HL-60/S4 (cell line): ENCODE measurements around the gene ALKBH5.
"Not testable (repeated sequence)": the region's sequence is repeated elsewhere in the genome, so short reads cannot be mapped to it uniquely, and the experiment has no call there.

Experiments used
- in situ Hi-C: fragments of 300-500 bp; cut with MboI; formaldehyde crosslinking; loops from 2 replicates; pipeline ENCODE4 v1.14.3; 2022; ENCODE audit warnings: low sequenced_read_pairs

Gene ALKBH5

GRCh38 chr17:18216906-18217305 is 33.3 kb downstream of the ALKBH5 start:
- in situ Hi-C loops: not testable (repeated sequence)

GRCh38 chr17:18217412-18218015 is 33.9 kb downstream of the ALKBH5 start:
- in situ Hi-C loops: no loop called here

- in situ Hi-C loops: no loop called here
These were observed 35.3 kb downstream of the ALKBH5 start for GRCh38 chr17:18218756-18219415.

- in situ Hi-C loops: no loop called here
These were observed 40.4 kb downstream of the ALKBH5 start for GRCh38 chr17:18224053-18224386.

GRCh38 chr17:18224387-18225120 is 40.9 kb downstream of the ALKBH5 start:
- in situ Hi-C loops: no loop called here

- in situ Hi-C loops: no loop called here
These were observed 41.6 kb downstream of the ALKBH5 start, which contains the start of gene LLGL1 for GRCh38 chr17:18225121-18225641. LLGL1 (plus strand) TSS chr17:18225635; CDS start chr17:18225683, 48 bp downstream.

DNA sequence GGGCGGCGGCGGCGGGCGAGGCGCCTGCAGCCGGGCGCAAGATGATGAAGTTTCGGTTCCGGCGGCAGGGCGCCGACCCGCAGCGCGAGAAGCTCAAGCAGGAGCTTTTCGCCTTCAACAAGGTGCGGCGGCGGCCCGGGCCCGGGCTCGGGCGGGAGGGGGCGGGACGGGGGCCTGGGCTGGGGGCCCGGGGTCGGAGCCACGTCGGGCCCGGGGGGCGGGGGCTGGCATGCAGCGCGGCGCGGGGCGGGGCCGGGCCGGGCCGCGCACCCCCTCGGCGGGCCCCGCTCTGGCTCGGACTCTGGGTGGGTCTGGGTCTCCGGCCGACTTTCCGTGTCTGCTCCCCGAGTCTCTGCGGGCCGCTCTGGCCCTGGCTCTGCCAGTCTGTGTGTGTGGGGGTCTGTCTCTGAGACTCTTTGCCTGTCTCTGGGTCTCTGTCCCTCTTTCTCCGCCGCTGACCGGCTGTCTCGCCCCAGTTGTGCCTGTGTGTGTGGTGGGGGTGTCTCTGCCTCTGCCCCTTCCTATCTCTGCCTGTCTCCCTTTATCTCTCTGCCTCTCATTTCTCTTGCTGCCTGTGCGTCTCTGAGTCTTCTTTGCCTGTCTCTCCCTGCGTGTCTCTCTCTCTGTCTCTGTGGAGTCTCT is 42.1 kb downstream of the ALKBH5 start:
- in situ Hi-C loops: no loop called here

DNA sequence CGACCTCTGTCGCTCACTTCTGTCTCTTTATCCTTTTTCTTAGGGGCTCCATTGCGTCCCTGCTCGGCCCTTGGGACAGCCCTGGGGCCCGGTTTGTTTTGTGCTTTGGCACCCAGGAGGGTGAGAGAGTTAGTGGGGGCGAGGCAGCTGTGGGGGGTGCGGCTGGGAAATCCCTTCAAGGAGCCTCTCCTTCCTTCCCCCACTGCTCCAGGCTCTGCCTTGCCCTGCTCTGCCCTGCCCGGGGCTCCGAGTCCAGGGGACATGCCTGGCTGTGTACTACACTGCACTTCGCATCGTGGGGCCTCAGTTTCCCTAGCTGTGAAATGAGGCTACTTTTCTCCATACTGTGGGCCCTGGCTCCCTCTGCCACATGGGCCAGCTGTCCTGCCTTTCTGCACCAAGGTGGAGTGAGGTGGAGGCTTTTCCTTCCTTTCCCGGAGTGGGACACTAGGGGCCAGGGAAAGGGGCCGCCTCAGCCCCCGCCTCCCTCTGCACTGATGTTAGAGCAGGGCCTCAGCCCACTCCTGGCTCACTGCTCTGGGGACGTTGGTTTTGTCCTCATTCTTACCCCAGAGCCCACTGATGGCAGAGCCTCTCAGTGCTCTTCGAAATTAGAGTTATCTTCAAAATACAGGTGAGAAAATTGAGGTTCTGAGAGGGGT is 42.8 kb downstream of the ALKBH5 start:
- in situ Hi-C loops: no loop called here

GRCh38 chr17:18227635-18228034 is 44.0 kb downstream of the ALKBH5 start:
- in situ Hi-C loops: no loop called here

GRCh38 chr17:18228176-18228682 is 44.6 kb downstream of the ALKBH5 start:
- in situ Hi-C loops: no loop called here

DNA sequence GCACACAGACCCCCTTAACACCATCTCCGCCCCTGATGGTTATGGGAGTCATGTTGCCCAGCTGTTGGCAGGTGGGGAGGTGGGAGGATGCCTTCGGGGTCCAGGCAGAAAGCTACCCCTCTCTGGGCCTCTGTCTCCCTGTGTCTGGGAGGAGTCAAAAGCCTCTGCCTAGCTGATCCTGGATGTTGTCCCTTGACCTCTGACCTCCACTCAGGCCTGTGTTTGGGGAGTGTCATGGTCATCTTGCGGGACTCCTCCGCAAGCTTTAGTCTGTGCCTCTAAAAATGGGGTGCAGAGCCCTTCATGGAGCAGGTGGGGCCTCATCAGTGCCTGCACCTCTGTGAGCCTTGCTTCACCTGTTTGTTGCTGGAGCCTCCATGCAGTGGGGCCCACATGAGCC is 45.6 kb downstream of the ALKBH5 start:
- in situ Hi-C loops: no loop called here

GRCh38 chr17:18229771-18230170 is 46.1 kb downstream of the ALKBH5 start:
- in situ Hi-C loops: no loop called here

GRCh38 chr17:18230288-18231141 is 46.9 kb downstream of the ALKBH5 start:
- in situ Hi-C loops: no loop called here

GRCh38 chr17:18231164-18231563 is 47.5 kb downstream of the ALKBH5 start:
- in situ Hi-C loops: no loop called here

- in situ Hi-C loops: no loop called here
These were observed 50.3 kb downstream of the ALKBH5 start for GRCh38 chr17:18233803-18234518.

DNA sequence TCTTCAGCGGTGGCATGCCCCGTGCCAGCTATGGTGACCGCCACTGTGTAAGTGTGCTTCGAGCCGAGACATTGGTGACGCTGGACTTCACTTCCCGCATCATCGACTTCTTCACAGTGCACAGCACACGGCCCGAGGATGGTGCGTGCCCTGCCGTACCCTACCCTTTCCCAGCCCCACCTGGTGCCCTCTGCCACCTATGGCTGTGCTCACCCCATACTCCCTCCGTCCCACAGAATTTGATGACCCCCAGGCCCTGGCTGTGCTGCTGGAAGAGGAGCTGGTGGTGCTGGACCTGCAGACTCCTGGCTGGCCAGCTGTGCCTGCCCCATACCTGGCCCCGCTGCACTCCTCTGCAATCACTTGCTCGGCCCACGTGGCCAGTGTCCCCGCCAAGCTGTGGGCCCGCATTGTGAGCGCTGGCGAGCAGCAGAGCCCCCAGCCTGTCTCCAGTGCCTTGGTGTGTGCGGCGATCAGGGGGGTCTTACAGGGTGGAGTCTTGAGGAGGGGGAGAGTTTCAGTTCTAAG is 51.3 kb downstream of the ALKBH5 start:
- in situ Hi-C loops: no loop called here

- in situ Hi-C loops: no loop called here
These were observed 52.2 kb downstream of the ALKBH5 start for GRCh38 chr17:18235743-18236256.

DNA sequence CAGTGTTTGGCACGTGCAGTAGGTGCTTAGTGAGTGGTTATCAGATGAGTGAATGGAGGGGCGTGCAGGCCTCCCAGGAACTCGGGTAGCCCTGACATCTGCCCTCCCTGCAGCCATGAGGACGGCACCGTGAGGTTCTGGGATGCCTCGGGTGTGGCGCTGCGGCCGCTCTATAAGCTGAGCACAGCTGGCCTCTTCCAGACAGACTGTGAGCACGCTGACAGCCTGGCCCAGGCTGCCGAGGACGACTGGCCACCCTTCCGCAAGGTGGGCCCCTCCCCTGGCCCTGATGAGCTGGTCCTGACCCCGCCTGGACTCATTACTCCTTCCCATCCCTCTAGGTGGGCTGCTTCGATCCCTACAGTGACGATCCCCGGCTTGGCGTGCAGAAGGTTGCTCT is 52.9 kb downstream of the ALKBH5 start:
- in situ Hi-C loops: no loop called here

GRCh38 chr17:18237461-18237860 is 53.8 kb downstream of the ALKBH5 start:
- in situ Hi-C loops: no loop called here
